Upper lobe of left lung (tissue), 6 donors: Measurements from ENCODE around the gene STK39. TPM values are rescaled to one million over a fixed set of nuclear protein-coding genes. Genes with fewer than 3 reads are reported as not detected.
"Not testable (repeated sequence)": the region's sequence is repeated elsewhere in the genome, so short reads cannot be mapped to it uniquely, and the experiment has no call there.

Experiments
- ATAC-seq, 2 donors: fragments of 200-7000 bp; cut with Tn5 transposase; one replicate each; pipeline ENCODE4 v1.9.1; 2022; ENCODE audit warnings: mild to moderate bottlenecking in 2 of 2, moderate library complexity in 2 of 2; ENCODE audit not compliant: low FRiP score in 2 of 2
- DNase-seq, 2 donors: peaks; one replicate each; pipeline ENCODE4 v3.0.0-alpha.2; 2019 to 2020
- H3K27ac ChIP-seq, 4 donors: fragments of 200-600 bp; sonication (generic); one replicate each; pipeline ENCODE4 v1.5.1; 2016 to 2019
- H3K27me3 ChIP-seq, 4 donors: fragments of 200-600 bp; sonication (generic); one replicate each; pipeline ENCODE4 v1.5.1; 2017 to 2019
- H3K36me3 ChIP-seq, 4 donors: fragments of 200-600 bp; sonication (generic); one replicate each; pipeline ENCODE4 v1.5.1; 2016 to 2019
- H3K4me1 ChIP-seq, 4 donors: fragments of 200-600 bp; sonication (generic); one replicate each; pipeline ENCODE4 v1.5.1; 2018 to 2019
- H3K4me3 ChIP-seq, 4 donors: fragments of 200-600 bp; sonication (generic); one replicate each; pipeline ENCODE4 v1.5.1; 2017 to 2019; ENCODE audit warnings: mild to moderate bottlenecking in 2 of 4, moderate library complexity in 1 of 4
- H3K9me3 ChIP-seq, 4 donors: fragments of 200-600 bp; sonication (generic); one replicate each; pipeline ENCODE4 v1.5.1; 2018 to 2019
- EP300 ChIP-seq, 4 donors: sonication (generic); formaldehyde crosslinking; IDR thresholded peaks; one replicate each; pipeline ENCODE4 v1.5.1; 2017; ENCODE audit warnings: antibody characterized with exemption in 4 of 4, control low read depth in 2 of 4
- POLR2A ChIP-seq, 4 donors: fragments of 450-650 bp; IDR thresholded peaks; one replicate each; pipeline ENCODE4 v1.5.1; 2016 to 2017; ENCODE audit warnings: antibody characterized with exemption in 4 of 4, mild to moderate bottlenecking in 2 of 4
- POLR2AphosphoS5 ChIP-seq, 2 donors: sonication (generic); formaldehyde crosslinking; IDR thresholded peaks; one replicate each; pipeline ENCODE4 v1.5.1; 2017; ENCODE audit warnings: antibody characterized with exemption in 2 of 2
- WGBS, 2 donors: methylation state at CpG; one replicate each; pipeline ENCODE4 v1.1.5; 2017 to 2018; 5-methylcytosine and 5-hydroxymethylcytosine counted together
- total RNA-seq, 6 donors: library from RNA; depleted of rRNA in 4 of 6; stranded (reverse); fragments of >200 nt in 4 of 6; gene quantifications; one replicate each; pipeline versions ENCODE4 v1.1.0 to v1.2.1, GENCODE V29; 2016 to 2021
- TF ChIP-seq, protein P1 (sequence below), 6 experiments: fragments of 450-650 bp in 4 of 6; fragments of 200-600 bp in 2 of 6; sonication (generic) in 2 of 6; IDR thresholded peaks; one replicate each; pipeline ENCODE4 v1.5.1; 2016 to 2019; ENCODE audit warnings: antibody characterized with exemption in 6 of 6
- donor health status: DM: no; HTN: no; CAD: no; lungs with moderate emphysema.
- donor health status: DM: no; HTN: yes; CAD: no; lungs with severe emphysema.

STK39 gene
- total RNA-seq, 6 donors from 2014 or later, result 7.9 to 18.8 (median 12.1) TPM

DNA sequence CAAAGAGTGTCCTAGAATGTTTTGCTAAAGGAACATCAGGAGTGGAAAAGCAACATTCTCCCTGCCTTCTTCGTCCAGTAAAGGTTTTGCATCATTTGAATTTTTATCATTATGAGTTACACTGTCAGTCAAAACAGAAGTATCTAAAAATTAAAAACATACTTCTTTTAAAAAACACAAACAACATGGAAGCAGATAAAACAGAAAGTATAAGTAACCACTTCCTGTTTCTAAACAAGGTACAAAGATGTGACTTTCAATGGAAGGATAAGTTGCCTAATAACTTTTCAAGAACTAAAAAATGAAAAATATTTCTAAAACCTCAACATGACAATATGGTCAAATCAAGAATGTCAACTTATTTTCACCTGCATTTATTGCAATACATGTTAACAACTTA is 158.2 kb downstream of the STK39 start:
- Histone ChIP-seq H3K9me3 (no peaks in the 10 kb centered on the region), H3K4me3 (no peak overlapping the region), H3K27ac (no peak overlapping the region), H3K36me3 (no peaks in the 10 kb centered on the region), H3K27me3 (no peaks in the 10 kb centered on the region), H3K4me1 (no peaks in the 10 kb centered on the region)
- DNase-seq, result no peak
- ATAC-seq, result no peak
- 87 to 92% methylated on average over 1 of the region's 1 CpG for WGBS, 2 donors
- TF ChIP-seq, protein P1, sequence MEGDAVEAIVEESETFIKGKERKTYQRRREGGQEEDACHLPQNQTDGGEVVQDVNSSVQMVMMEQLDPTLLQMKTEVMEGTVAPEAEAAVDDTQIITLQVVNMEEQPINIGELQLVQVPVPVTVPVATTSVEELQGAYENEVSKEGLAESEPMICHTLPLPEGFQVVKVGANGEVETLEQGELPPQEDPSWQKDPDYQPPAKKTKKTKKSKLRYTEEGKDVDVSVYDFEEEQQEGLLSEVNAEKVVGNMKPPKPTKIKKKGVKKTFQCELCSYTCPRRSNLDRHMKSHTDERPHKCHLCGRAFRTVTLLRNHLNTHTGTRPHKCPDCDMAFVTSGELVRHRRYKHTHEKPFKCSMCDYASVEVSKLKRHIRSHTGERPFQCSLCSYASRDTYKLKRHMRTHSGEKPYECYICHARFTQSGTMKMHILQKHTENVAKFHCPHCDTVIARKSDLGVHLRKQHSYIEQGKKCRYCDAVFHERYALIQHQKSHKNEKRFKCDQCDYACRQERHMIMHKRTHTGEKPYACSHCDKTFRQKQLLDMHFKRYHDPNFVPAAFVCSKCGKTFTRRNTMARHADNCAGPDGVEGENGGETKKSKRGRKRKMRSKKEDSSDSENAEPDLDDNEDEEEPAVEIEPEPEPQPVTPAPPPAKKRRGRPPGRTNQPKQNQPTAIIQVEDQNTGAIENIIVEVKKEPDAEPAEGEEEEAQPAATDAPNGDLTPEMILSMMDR (IDR thresholded peaks at IDR 0.05), result no peak
- TF ChIP-seq POLR2AphosphoS5 (IDR thresholded peaks at IDR 0.05) (no peak), EP300 (IDR thresholded peaks at IDR 0.05) (no peak), POLR2A (IDR thresholded peaks at IDR 0.05) (no peak)

- no peaks in the 10 kb centered on the region for H3K36me3 ChIP-seq
- no peaks in the 10 kb centered on the region for H3K4me1 ChIP-seq
- no peaks in the 10 kb centered on the region for H3K27me3 ChIP-seq
- ATAC-seq (no peak), DNase-seq (no peak)
- TF ChIP-seq EP300 (IDR thresholded peaks at IDR 0.05), result no peak
- no peak for TF ChIP-seq POLR2AphosphoS5 (IDR thresholded peaks at IDR 0.05)
- TF ChIP-seq, protein P1 (IDR thresholded peaks at IDR 0.05), result no peak
- no peak for TF ChIP-seq POLR2A (IDR thresholded peaks at IDR 0.05)
- H3K9me3 ChIP-seq, result no peaks in the 10 kb centered on the region
- no peak overlapping the region for H3K4me3 ChIP-seq
- 96 to 99% methylated on average over 4 of the region's 4 CpGs for WGBS, 2 donors
- no peak overlapping the region for H3K27ac ChIP-seq
Observed at GRCh38 chr2:168087401-168087800, 160.0 kb downstream of the STK39 start.

DNA sequence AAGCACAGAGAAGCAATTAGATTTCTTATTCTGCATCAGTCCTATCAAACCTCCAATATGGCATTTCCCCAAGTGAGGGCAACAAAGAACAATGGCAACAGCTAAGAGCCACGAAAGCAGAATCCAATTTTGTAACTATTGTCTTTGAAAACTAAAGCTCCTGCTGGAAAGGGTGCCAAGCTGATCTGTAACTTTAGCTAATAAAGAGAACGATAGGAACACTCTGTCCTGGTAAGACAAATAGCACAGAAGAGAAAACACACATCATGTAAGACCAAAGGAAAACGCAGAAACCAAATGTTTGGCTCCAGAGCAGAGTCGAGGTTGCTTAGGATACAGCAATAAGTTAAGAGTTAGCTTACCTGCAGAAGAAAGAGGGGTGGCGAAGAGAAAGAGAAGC is 160.5 kb downstream of the STK39 start:
- no peak overlapping the region for H3K4me3 ChIP-seq
- TF ChIP-seq EP300 (IDR thresholded peaks at IDR 0.05), result no peak
- no peak for TF ChIP-seq POLR2AphosphoS5 (IDR thresholded peaks at IDR 0.05)
- TF ChIP-seq POLR2A (IDR thresholded peaks at IDR 0.05), result no peak
- TF ChIP-seq, protein P1 (IDR thresholded peaks at IDR 0.05), result no peak
- H3K4me1 ChIP-seq, result no peaks in the 10 kb centered on the region
- no peaks in the 10 kb centered on the region for H3K27me3 ChIP-seq
- WGBS, 2 donors, result 83 to 84% methylated on average over 5 of the region's 5 CpGs
- no peaks in the 10 kb centered on the region for H3K36me3 ChIP-seq
- H3K27ac ChIP-seq, result no peak overlapping the region
- DNase-seq, result no peak
- ATAC-seq, result no peak
- H3K9me3 ChIP-seq, result no peaks in the 10 kb centered on the region

DNA sequence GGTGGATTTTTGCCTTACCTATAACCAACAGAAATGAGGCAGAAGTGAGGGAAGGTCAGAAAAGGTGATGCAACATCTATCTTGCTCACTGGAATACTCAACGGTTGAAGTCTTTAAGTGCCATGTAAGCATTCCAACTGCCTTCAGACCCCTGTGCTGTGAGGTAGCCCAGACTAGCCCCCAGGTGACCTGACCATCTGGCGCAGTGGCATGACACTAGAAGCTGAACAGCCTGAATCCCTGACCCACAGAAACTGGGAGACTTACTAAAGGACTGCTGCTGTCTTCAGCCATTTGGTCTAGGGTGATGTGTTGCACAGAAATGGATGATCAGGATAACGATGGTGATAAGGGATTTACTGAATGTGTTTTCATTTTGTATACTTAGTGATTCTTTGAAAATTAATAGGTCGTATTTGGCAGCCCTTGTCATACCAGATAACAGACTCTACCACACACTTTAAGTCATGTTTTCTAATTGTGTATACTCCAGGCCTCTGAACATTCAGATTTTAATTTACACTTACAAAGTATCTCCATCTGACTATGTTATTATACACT is 161.5 kb downstream of the STK39 start:
- H3K36me3 ChIP-seq, result no peaks in the 10 kb centered on the region
- H3K4me1 ChIP-seq, result no peaks in the 10 kb centered on the region
- no peak for DNase-seq
- no peaks in the 10 kb centered on the region for H3K9me3 ChIP-seq
- ATAC-seq, result no peak
- no peak for TF ChIP-seq POLR2A (IDR thresholded peaks at IDR 0.05)
- no peak for TF ChIP-seq EP300 (IDR thresholded peaks at IDR 0.05)
- TF ChIP-seq POLR2AphosphoS5 (IDR thresholded peaks at IDR 0.05), result no peak
- TF ChIP-seq, protein P1 (IDR thresholded peaks at IDR 0.05), result no peak
- no peak overlapping the region for H3K4me3 ChIP-seq
- H3K27ac ChIP-seq, result no peak overlapping the region
- 85 to 86% methylated on average over 4 of the region's 4 CpGs for WGBS, 2 donors
- no peaks in the 10 kb centered on the region for H3K27me3 ChIP-seq

GRCh38 chr2:168084288-168084687 is 163.1 kb downstream of the STK39 start:
- Histone ChIP-seq H3K4me1 (no peaks in the 10 kb centered on the region), H3K27ac (no peak overlapping the region), H3K27me3 (no peaks in the 10 kb centered on the region), H3K9me3 (no peaks in the 10 kb centered on the region), H3K36me3 (no peaks in the 10 kb centered on the region), H3K4me3 (no peak overlapping the region)
- DNase-seq (no peak), ATAC-seq (no peak)
- TF ChIP-seq EP300 (IDR thresholded peaks at IDR 0.05), result no peak
- no peak for TF ChIP-seq POLR2AphosphoS5 (IDR thresholded peaks at IDR 0.05)
- TF ChIP-seq POLR2A (IDR thresholded peaks at IDR 0.05), result no peak
- TF ChIP-seq, protein P1 (IDR thresholded peaks at IDR 0.05), result no peak
- 85 to 95% methylated on average over 4 of the region's 4 CpGs for WGBS, 2 donors

GRCh38 chr2:168081452-168081851 is 165.9 kb downstream of the STK39 start:
- ATAC-seq, H3K27me3 ChIP-seq, H3K4me1 ChIP-seq, DNase-seq, H3K9me3 ChIP-seq, H3K4me3 ChIP-seq, H3K36me3 ChIP-seq, H3K27ac ChIP-seq: not testable (repeated sequence)
- 81 to 96% methylated on average over 3 of the region's 3 CpGs for WGBS, 2 donors
